B cell (primary cell): Measurements from ENCODE around the gene KRT71. TPM values are rescaled to one million over a fixed set of nuclear protein-coding genes. Genes with fewer than 3 reads are reported as not detected.

ENCODE experiments used
- ATAC-seq: fragments of 200-7000 bp; cut with Tn5 transposase; one replicate; pipeline ENCODE4 v1.10.0; 2021; ENCODE audit warnings: low read depth, mild to moderate bottlenecking, moderate number of reproducible peaks, moderate library complexity
- CTCF ChIA-PET: fragments of 350-600 bp; sonication (Branson Sonifier 250); formaldehyde crosslinking; loops from one replicate; lab custom pipeline; 2021; ENCODE audit warnings: antibody characterized with exemption, inconsistent platforms; lab: Charles Lee
- POLR2A ChIA-PET: fragments of 350-600 bp; sonication (Branson Sonifier 250); formaldehyde crosslinking; loops from one replicate; lab custom pipeline; 2021; ENCODE audit warnings: antibody characterized with exemption; lab: Charles Lee
- DNase-seq: peaks from one replicate; pipeline ENCODE4 v3.0.0; 2013
- H2AFZ ChIP-seq: 2 replicates; pipeline ENCODE4 v1.6.1; 2012; ENCODE audit warnings: mild to moderate bottlenecking, low read depth, low read length; ENCODE audit not compliant: insufficient read depth, poor library complexity, severe bottlenecking
- H3K27ac ChIP-seq, 2 donors: 1 replicate in 1 of 2; 2 replicates in 1 of 2; pipeline ENCODE4 v1.5.1; 2012 to 2013; ENCODE audit warnings: low read length in 2 of 2, mild to moderate bottlenecking in 2 of 2, moderate library complexity in 1 of 2
- H3K27me3 ChIP-seq, 4 experiments: fragments of 200-600 bp in 1 of 4; sonication (generic) in 1 of 4; replicated peaks in 1 of 4; 1 replicate in 2 of 4; 2 replicates in 2 of 4; pipeline versions ENCODE4 v1.6.1 to v1.7.0; 2013 to 2016; ENCODE audit warnings: low read length in 3 of 4, mild to moderate bottlenecking in 2 of 4, mixed read lengths in 1 of 4, moderate library complexity in 1 of 4; ENCODE audit not compliant: insufficient read depth in 4 of 4, control insufficient read depth in 3 of 4; ENCODE audit errors: control extremely low read depth in 1 of 4
- H3K36me3 ChIP-seq, 2 experiments: replicated peaks in 1 of 2; 1 replicate in 1 of 2; 2 replicates in 1 of 2; pipeline versions ENCODE4 v1.6.1 to v1.7.1; 2013; ENCODE audit warnings: low read length in 1 of 2; ENCODE audit not compliant: insufficient read depth in 2 of 2, control insufficient read depth in 1 of 2; ENCODE audit errors: control extremely low read depth in 1 of 2, extremely low read depth in 1 of 2
- H3K4me1 ChIP-seq, 2 donors: fragments of 200-600 bp in 1 of 2; sonication (generic) in 1 of 2; 1 replicate in 1 of 2; 2 replicates in 1 of 2; pipeline versions ENCODE4 v1.5.1 to v1.6.1; 2013 to 2017; ENCODE audit warnings: low read length in 2 of 2; ENCODE audit not compliant: control insufficient read depth in 2 of 2, insufficient read depth in 2 of 2
- H3K4me2 ChIP-seq: replicated peaks from 2 replicates; pipeline ENCODE3; 2012; ENCODE audit warnings: mild to moderate bottlenecking, low read depth, low read length; ENCODE audit not compliant: poor library complexity, severe bottlenecking
- H3K4me3 ChIP-seq, 5 experiments: fragments of 200-600 bp in 1 of 5; sonication (generic) in 1 of 5; 1 replicate in 3 of 5; 2 replicates in 2 of 5; pipeline versions ENCODE4 v1.5.1 to v1.7.0; 2011 to 2016; ENCODE audit warnings: low read length in 4 of 5, mild to moderate bottlenecking in 4 of 5, low read depth in 2 of 5, control low read depth in 1 of 5, moderate library complexity in 1 of 5; ENCODE audit not compliant: insufficient read depth in 1 of 5; ENCODE audit errors: control extremely low read depth in 1 of 5, extremely low read depth in 1 of 5
- H3K79me2 ChIP-seq: fragments of 200-600 bp; sonication (generic); one replicate; pipeline ENCODE4 v1.6.0; 2016; ENCODE audit warnings: low read length; ENCODE audit not compliant: control insufficient read depth, insufficient read depth
- H3K9ac ChIP-seq: fragments of 200-600 bp; sonication (generic); 2 replicates; pipeline ENCODE4 v1.6.1; 2017; ENCODE audit warnings: mild to moderate bottlenecking, low read length, moderate library complexity
- H3K9me3 ChIP-seq, 3 donors: one replicate each; pipeline versions ENCODE4 v1.6.1 to v1.7.1; 2013; ENCODE audit warnings: low read length in 2 of 3; ENCODE audit not compliant: control insufficient read depth in 2 of 3, insufficient read depth in 1 of 3; ENCODE audit errors: control extremely low read depth in 1 of 3
- H4K20me1 ChIP-seq: 2 replicates; pipeline ENCODE4 v1.6.0; 2012; ENCODE audit warnings: mild to moderate bottlenecking, low read length; ENCODE audit not compliant: insufficient read depth, control insufficient read depth, poor library complexity, severe bottlenecking
- H3K27ac Mint-ChIP-seq: one replicate; pipeline ENCODE4 v1.8.0; 2021; ENCODE audit warnings: mixed read lengths
- H3K27me3 Mint-ChIP-seq: one replicate; pipeline ENCODE4 v1.8.0; 2021; ENCODE audit warnings: mixed read lengths
- H3K4me1 Mint-ChIP-seq: one replicate; pipeline ENCODE4 v1.8.0; 2021; ENCODE audit warnings: mixed read lengths
- H3K4me3 Mint-ChIP-seq: one replicate; pipeline ENCODE4 v1.8.0; 2021; ENCODE audit warnings: mixed read lengths
- H3K9me3 Mint-ChIP-seq: one replicate; pipeline ENCODE4 v1.8.0; 2022; ENCODE audit warnings: mixed read lengths; ENCODE audit not compliant: insufficient read depth
- CTCF ChIP-seq: fragments of 200-600 bp; IDR thresholded peaks from one replicate; pipeline ENCODE4 v1.8.0; 2022; ENCODE audit warnings: antibody characterized with exemption, mild to moderate bottlenecking
- EZH2 ChIP-seq: IDR thresholded peaks from 2 replicates; pipeline ENCODE4 v1.6.1; 2012; ENCODE audit warnings: borderline replicate concordance, low read depth, mild to moderate bottlenecking, moderate library complexity, low read length; ENCODE audit not compliant: insufficient read depth, poor library complexity, severe bottlenecking
- WGBS: methylation state at CpG from one replicate; pipeline ENCODE4 v1.1.5; 2013; ENCODE audit warnings: missing lambda C conversion rate; ENCODE audit not compliant: insufficient coverage; 5-methylcytosine and 5-hydroxymethylcytosine counted together
- intact Hi-C: fragments of 100-400 bp; cut with micrococcal nuclease; formaldehyde crosslinking; loops from one replicate; pipeline ENCODE4 v1.10.0; 2022
- polyA plus RNA-seq: library from polyadenylated mRNA; depleted of rRNA; stranded (reverse); fragments of >200 nt; gene quantifications from 2 replicates; pipeline ENCODE4 v1.2.3, GENCODE V29; 2012
- total RNA-seq, 2 donors: library from RNA; stranded (reverse); fragments of 120-200 nt in 1 of 2; gene quantifications; 1 replicate in 1 of 2; 2 replicates in 1 of 2; pipeline versions ENCODE4 v1.2.3 to v1.2.4, GENCODE V29; 2013 to 2022

The KRT71 gene
- total and polyA plus RNA-seq, 2 donors (not counting 1 experiment from before 2014, with no cell fraction given): not detected

- no peak overlapping the region for H3K4me2 ChIP-seq
- no peak for DNase-seq
- H3K27me3 Mint-ChIP-seq: peaks cover 14% of the 10 kb centered on the region
- no peaks in the 10 kb centered on the region for H3K9me3 ChIP-seq
- H3K4me1 Mint-ChIP-seq: no peaks in the 10 kb centered on the region
- H3K27me3 ChIP-seq: peaks cover 0 to 3% (median 0%) of the 10 kb centered on the region in 4 experiments
- no peak for TF ChIP-seq EZH2
- no peak for TF ChIP-seq CTCF
- H3K27ac Mint-ChIP-seq: no peak overlapping the region
- 99% methylated on average over 6 of the region's 8 CpGs for WGBS
- no peaks in the 10 kb centered on the region for H3K9me3 Mint-ChIP-seq
- H3K4me3 ChIP-seq: no peak overlapping the region
- no peaks in the 10 kb centered on the region for H3K79me2 ChIP-seq
- POLR2A ChIA-PET: no interaction called here
- H3K4me3 Mint-ChIP-seq: no peak overlapping the region
- CTCF ChIA-PET: no interaction called here
- H2AFZ ChIP-seq: no peak overlapping the region
- H3K4me1 ChIP-seq: no peaks in the 10 kb centered on the region
- no peak overlapping the region for H3K27ac ChIP-seq
- no peaks in the 10 kb centered on the region for H3K36me3 ChIP-seq
- H4K20me1 ChIP-seq: no peaks in the 10 kb centered on the region
- H3K9ac ChIP-seq: no peak overlapping the region
- no peak for ATAC-seq
- intact Hi-C loops: no loop called here
Observed at GRCh38 chr12:52577316-52577715, 24.4 kb upstream of the KRT71 start.

- H3K36me3 ChIP-seq: no peaks in the 10 kb centered on the region
- H4K20me1 ChIP-seq: no peaks in the 10 kb centered on the region
- DNase-seq (no peak), ATAC-seq (no peak)
- H3K4me1 ChIP-seq: no peaks in the 10 kb centered on the region
- no peaks in the 10 kb centered on the region for H3K79me2 ChIP-seq
- intact Hi-C loops: no loop called here
- Mint-ChIP-seq H3K27ac (no peak overlapping the region), H3K9me3 (no peaks in the 10 kb centered on the region), H3K4me3 (no peak overlapping the region), H3K27me3 (peaks cover 5% of the 10 kb centered on the region), H3K4me1 (no peaks in the 10 kb centered on the region)
- no peak overlapping the region for H3K27ac ChIP-seq
- no peak overlapping the region for H3K4me3 ChIP-seq
- ChIA-PET CTCF (no interaction called here), POLR2A (no interaction called here)
- no peak overlapping the region for H3K9ac ChIP-seq
- peaks cover 0 to 7% (median 0%) of the 10 kb centered on the region in 4 experiments for H3K27me3 ChIP-seq
- WGBS: 100% methylated on average over 2 of the region's 3 CpGs
- no peaks in the 10 kb centered on the region for H3K9me3 ChIP-seq
- TF ChIP-seq CTCF (no peak), EZH2 (no peak)
- H2AFZ ChIP-seq: no peak overlapping the region
- no peak overlapping the region for H3K4me2 ChIP-seq
Observed at GRCh38 chr12:52575948-52576347, 23.0 kb upstream of the KRT71 start.
